Measurements from ENCODE around the gene STX1A.
A peak's percentile ranks its signal among the peaks of the same experiment; 100 is the strongest.
"Not testable (repeated sequence)": the region's sequence is repeated elsewhere in the genome, so short reads cannot be mapped to it uniquely, and the experiment has no call there.

Gene STX1A

GRCh38 chr7:73669288-73669701 lies 50.2 kb downstream of the STX1A start:
- TF ChIP-seq CTCF (IDR thresholded peaks at IDR 0.05; ENCODE audit: low read depth, low read length) = no peak
- H3K4me3 ChIP-seq (ENCODE audit: low read depth, low read length) = no peak overlapping the region
- in situ Hi-C loops (cut with HindIII; ENCODE audit: low sequenced_read_pairs) = no loop called here
- DNase-seq (ENCODE audit: low read depth, low spot score) = no peak

- H3K4me3 ChIP-seq (ENCODE audit: low read depth, low read length) = peak overlapping the region; percentile 70
- in situ Hi-C loops (cut with HindIII; ENCODE audit: low sequenced_read_pairs) = no loop called here
Observed at GRCh38 chr7:73668886-73669230, 50.6 kb downstream of the STX1A start.

GRCh38 chr7:73668103-73668885 lies 51.2 kb downstream of the STX1A start:
- TF ChIP-seq CTCF (IDR thresholded peaks at IDR 0.05; ENCODE audit: low read depth, low read length) = no peak
- H3K4me3 ChIP-seq (ENCODE audit: low read depth, low read length) = peak overlapping the region; percentile 70
- in situ Hi-C loops (cut with HindIII; ENCODE audit: low sequenced_read_pairs) = no loop called here
- DNase-seq (ENCODE audit: low read depth, low spot score) = no peak

More at GRCh38 chr7:73668886-73669230, 50.6 kb downstream of the STX1A start:
- TF ChIP-seq CTCF (IDR thresholded peaks at IDR 0.05; ENCODE audit: low read depth, low read length) = no peak
- no peak for DNase-seq (ENCODE audit: low read depth, low spot score)

- in situ Hi-C loops (cut with HindIII; ENCODE audit: low sequenced_read_pairs) = no loop called here
- peak; percentile 71 for TF ChIP-seq CTCF (IDR thresholded peaks at IDR 0.05; ENCODE audit: low read depth, low read length)
Observed at GRCh38 chr7:73667344-73668102, 51.9 kb downstream of the STX1A start, which contains the start of gene VPS37D. VPS37D (plus strand) TSS chr7:73667831; CDS start chr7:73667959, 128 bp downstream.

GRCh38 chr7:73663033-73663432 lies 56.4 kb downstream of the STX1A start:
- in situ Hi-C loops (cut with HindIII; ENCODE audit: low sequenced_read_pairs) = no loop called here

More at GRCh38 chr7:73667344-73668102, 51.9 kb downstream of the STX1A start, which contains the start of gene VPS37D:
- H3K4me3 ChIP-seq (ENCODE audit: low read depth, low read length) = peak within 1 kb of the TSS; percentile 70
- DNase-seq (ENCODE audit: low read depth, low spot score) = peak; percentile 86

GRCh38 chr7:73660594-73660993 lies 58.9 kb downstream of the STX1A start:
- DNase-seq (ENCODE audit: low read depth, low spot score); in situ Hi-C loops (cut with HindIII; ENCODE audit: low sequenced_read_pairs); H3K4me3 ChIP-seq (ENCODE audit: low read depth, low read length): not testable (repeated sequence)

More at GRCh38 chr7:73663033-73663432, 56.4 kb downstream of the STX1A start:
- H3K4me3 ChIP-seq (ENCODE audit: low read depth, low read length) = no peak overlapping the region
- no peak for TF ChIP-seq CTCF (IDR thresholded peaks at IDR 0.05; ENCODE audit: low read depth, low read length)
- DNase-seq (ENCODE audit: low read depth, low spot score) = no peak

- in situ Hi-C loops (cut with HindIII; ENCODE audit: low sequenced_read_pairs) = no loop called here
- no peak for DNase-seq (ENCODE audit: low read depth, low spot score)
- no peak overlapping the region for H3K4me3 ChIP-seq (ENCODE audit: low read depth, low read length)
- TF ChIP-seq CTCF (IDR thresholded peaks at IDR 0.05; ENCODE audit: low read depth, low read length) = no peak
Observed at GRCh38 chr7:73659983-73660382, 59.5 kb downstream of the STX1A start.

GRCh38 chr7:73655309-73655708 lies 64.2 kb downstream of the STX1A start:
- in situ Hi-C loops (cut with HindIII; ENCODE audit: low sequenced_read_pairs); DNase-seq (ENCODE audit: low read depth, low spot score); H3K4me3 ChIP-seq (ENCODE audit: low read depth, low read length): not testable (repeated sequence)

Data from astrocyte of the spinal cord (primary cell).